NCI-H1092 (cell line): ENCODE results near the gene PDE3A.

Experiments
- DNase-seq: peaks from one replicate; lab custom pipeline; 2025; lab: John Stamatoyannopoulos, UW

The PDE3A gene

DNA sequence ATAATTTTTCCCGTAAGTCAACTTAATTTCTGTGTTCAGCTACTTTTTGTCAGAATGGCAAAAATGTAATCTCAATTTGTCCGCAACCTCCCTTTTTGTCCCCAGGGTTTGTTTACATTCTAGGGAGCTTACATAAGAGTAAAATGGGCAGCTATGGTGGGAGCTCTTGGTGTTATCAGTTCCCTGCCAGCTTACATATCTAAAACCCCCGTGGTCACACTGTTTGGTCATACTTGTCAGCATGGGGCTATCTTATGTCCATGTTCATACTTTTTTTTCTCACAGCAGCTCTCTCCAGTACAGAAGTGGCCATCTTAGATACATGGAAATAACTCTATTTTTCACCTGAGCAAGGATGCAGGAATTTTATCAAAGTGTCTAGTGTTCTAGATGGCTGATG, 343.5 kb downstream of the PDE3A start:
- no peak for DNase-seq

DNA sequence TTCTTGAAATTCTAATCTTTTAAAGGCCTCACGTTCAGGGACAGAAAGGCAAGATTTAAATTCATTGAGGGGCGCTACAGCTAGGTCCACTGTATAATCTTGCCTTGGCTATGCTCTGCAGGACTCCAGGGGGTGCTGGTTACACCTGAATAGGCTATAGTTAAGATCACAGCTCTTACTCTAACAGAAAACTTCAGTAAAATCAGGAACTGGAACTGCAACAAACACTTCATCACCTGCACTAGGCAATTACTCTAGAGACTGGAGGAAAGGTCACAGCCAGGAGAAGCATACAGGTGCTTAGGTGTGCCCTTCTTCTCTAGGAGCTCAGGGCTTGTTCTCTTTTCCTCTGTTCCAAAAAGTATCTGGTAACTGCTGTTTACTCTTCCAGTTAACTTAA, 347.7 kb downstream of the PDE3A start:
- no peak for DNase-seq

DNA sequence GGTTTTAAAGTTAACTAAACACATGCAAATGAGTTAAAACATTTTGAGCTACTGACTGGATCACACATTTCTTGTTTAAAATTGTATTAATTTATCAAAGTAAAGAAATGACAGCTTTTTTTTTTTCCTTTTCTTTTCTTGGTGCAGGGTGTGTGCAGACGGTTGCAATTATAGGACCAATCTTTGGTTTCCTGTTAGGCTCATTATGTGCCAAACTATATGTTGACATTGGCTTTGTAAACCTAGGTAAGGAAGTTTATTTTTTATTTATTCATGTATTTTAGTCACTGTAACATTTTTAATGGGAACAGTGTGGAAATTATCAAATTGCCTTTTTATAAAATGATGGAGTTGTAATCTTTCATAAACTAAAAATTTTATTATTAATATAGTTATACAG, 348.6 kb downstream of the PDE3A start:
- DNase-seq: no peak

DNA sequence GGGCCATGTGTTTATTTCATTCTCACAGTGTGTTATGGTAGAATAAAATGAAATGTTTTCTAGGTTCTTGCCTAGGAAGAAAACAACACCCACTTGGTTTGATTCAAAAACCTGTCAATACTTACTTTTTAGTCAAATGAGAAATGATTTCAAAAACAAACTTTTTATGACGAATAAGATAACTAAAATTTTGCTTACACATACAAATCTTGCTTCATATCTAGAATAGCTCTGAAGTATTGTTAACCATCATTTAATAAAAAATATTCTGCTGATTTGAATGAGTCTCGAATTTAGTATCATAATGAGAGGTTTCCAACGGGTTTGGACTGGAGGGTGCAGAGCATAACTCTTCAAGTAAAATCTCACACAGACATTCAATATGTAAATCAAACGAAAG, 350.0 kb downstream of the PDE3A start:
- DNase-seq: no peak

DNA sequence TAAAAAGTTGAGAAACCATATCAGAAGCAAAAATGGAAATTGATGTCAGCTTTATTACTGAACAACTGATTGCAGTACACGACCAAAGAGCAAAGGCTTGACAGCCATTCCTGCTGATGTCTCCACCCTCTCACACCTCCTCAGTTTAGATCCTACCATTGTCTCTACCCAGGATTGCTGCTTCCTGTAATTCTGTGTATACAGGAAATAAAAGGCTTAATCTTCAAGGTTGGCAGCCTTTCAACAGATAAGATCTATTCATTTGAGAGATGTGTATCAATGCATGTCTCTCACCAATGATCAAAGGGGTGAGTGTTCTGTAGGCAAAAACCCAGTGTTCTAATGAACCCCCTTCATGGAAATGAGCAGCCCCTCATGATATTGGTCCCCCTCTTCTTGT, 353.8 kb downstream of the PDE3A start:
- DNase-seq: no peak

DNA sequence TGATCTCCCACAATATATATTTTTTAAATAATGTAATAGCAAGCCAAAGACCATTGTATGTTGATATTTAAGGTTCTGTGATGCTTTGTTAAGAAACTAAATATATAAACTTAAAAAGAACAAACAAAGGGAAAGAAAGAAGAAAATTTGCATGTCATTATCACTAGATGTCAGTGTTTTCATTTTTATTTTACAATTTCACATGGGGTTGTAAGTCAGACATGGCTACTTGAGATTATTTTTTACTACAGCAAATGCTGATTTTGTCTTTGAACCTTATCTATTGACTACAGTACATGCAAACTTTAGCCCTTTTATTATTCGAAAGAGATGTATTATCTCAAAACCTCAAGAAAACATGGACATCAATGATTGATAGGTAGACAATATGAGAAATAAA, 362.9 kb downstream of the PDE3A start:
- DNase-seq: no peak
